IMR-90 (cell line): Measurements from ENCODE around the gene NDUFV2. TPM values are rescaled to one million over a fixed set of nuclear protein-coding genes. Genes with fewer than 3 reads are reported as not detected.
"Not testable (repeated sequence)": the region's sequence is repeated elsewhere in the genome, so short reads cannot be mapped to it uniquely, and the experiment has no call there.

Experiments
- ATAC-seq: fragments of 200-7000 bp; cut with Tn5 transposase; 2 replicates; pipeline ENCODE4 v1.9.1; 2020; ENCODE audit warnings: low read depth, mild to moderate bottlenecking, moderate library complexity
- BruUV-seq: library from RNA; stranded (reverse); fragments of 400-500 nt; replicated peaks from 2 replicates; lab custom pipeline; 2021; lab: Mats Ljungman, UMichigan
- CTCF ChIA-PET: fragments of 300-600 bp; formaldehyde crosslinking; extraction: SDS; loops from one replicate; lab custom pipeline; 2021; ENCODE audit warnings: antibody characterized with exemption; lab: Yijun Ruan, JAX
- POLR2A ChIA-PET: fragments of 300-600 bp; sonication (Branson Sonifier 250); formaldehyde crosslinking; loops from one replicate; lab custom pipeline; 2022; ENCODE audit warnings: antibody characterized with exemption; ENCODE audit not compliant: unreplicated experiment; lab: Charles Lee
- DNase-seq: peaks from one replicate; pipeline ENCODE4 v3.0.0; 2013
- H2AFZ ChIP-seq: replicated peaks from 2 replicates; pipeline ENCODE3; 2013; ENCODE audit warnings: low read length, mild to moderate bottlenecking; ENCODE audit not compliant: poor library complexity
- H2AK5ac ChIP-seq: 2 replicates; pipeline ENCODE4 v1.6.1; 2013; ENCODE audit warnings: low read depth, low read length, inconsistent platforms
- H2AK9ac ChIP-seq: replicated peaks from 2 replicates; pipeline ENCODE3; 2013; ENCODE audit warnings: mild to moderate bottlenecking, low read depth, low read length, moderate library complexity; ENCODE audit not compliant: poor library complexity
- H2BK120ac ChIP-seq: 2 replicates; pipeline ENCODE4 v1.6.1; 2013; ENCODE audit warnings: low read depth, low read length, inconsistent platforms
- H2BK15ac ChIP-seq: 3 replicates; pipeline ENCODE4 v1.6.1; 2013; ENCODE audit warnings: low read depth, low read length, inconsistent platforms
- H2BK20ac ChIP-seq: 2 replicates; pipeline ENCODE4 v1.6.1; 2013; ENCODE audit warnings: low read depth, mild to moderate bottlenecking, inconsistent platforms, low read length, moderate library complexity
- H2BK5ac ChIP-seq: 2 replicates; pipeline ENCODE4 v1.6.1; 2013; ENCODE audit warnings: mild to moderate bottlenecking, low read depth, low read length, inconsistent platforms; ENCODE audit not compliant: poor library complexity, severe bottlenecking
- H3K14ac ChIP-seq: replicated peaks from 2 replicates; pipeline ENCODE4 v1.6.1; 2013; ENCODE audit warnings: low read depth, low read length, inconsistent platforms
- H3K18ac ChIP-seq: 2 replicates; pipeline ENCODE4 v1.6.1; 2013; ENCODE audit warnings: low read depth, low read length, control low read depth
- H3K23ac ChIP-seq: 2 replicates; pipeline ENCODE4 v1.6.1; 2013; ENCODE audit warnings: low read depth, low read length, inconsistent platforms
- H3K27ac ChIP-seq: 2 replicates; pipeline ENCODE4 v1.5.1; 2013; ENCODE audit warnings: mild to moderate bottlenecking, control low read depth, low read length; ENCODE audit not compliant: insufficient read depth
- H3K27me3 ChIP-seq: 2 replicates; pipeline ENCODE4 v1.6.1; 2013; ENCODE audit warnings: low read length; ENCODE audit not compliant: control insufficient read depth, insufficient read depth
- H3K36me3 ChIP-seq: 2 replicates; pipeline ENCODE4 v1.6.1; 2013; ENCODE audit warnings: low read length, mixed read lengths; ENCODE audit not compliant: control insufficient read depth, insufficient read depth
- H3K4ac ChIP-seq: 2 replicates; pipeline ENCODE4 v1.6.1; 2013; ENCODE audit warnings: low read depth, low read length, inconsistent platforms
- H3K4me1 ChIP-seq: 2 replicates; pipeline ENCODE4 v1.6.1; 2013; ENCODE audit warnings: low read length, mixed read lengths; ENCODE audit not compliant: control insufficient read depth, insufficient read depth
- H3K4me2 ChIP-seq: 2 replicates; pipeline ENCODE4 v1.6.1; 2013; ENCODE audit warnings: low read depth, mild to moderate bottlenecking, control low read depth, low read length, moderate library complexity
- H3K4me3 ChIP-seq: 2 replicates; pipeline ENCODE4 v1.5.1; 2013; ENCODE audit warnings: low read depth, mild to moderate bottlenecking, control low read depth, low read length, moderate library complexity; ENCODE audit not compliant: insufficient read depth
- H3K56ac ChIP-seq: 2 replicates; pipeline ENCODE4 v1.6.1; 2013; ENCODE audit warnings: low read length, inconsistent platforms; ENCODE audit not compliant: insufficient read depth; ENCODE audit errors: extremely low read depth
- H3K79me1 ChIP-seq, 2 experiments: 2 replicates each; pipeline ENCODE4 v1.6.1; 2013; ENCODE audit warnings: low read length in 2 of 2, inconsistent platforms in 1 of 2, low read depth in 1 of 2
- H3K9ac ChIP-seq: 2 replicates; pipeline ENCODE4 v1.6.1; 2013; ENCODE audit warnings: low read depth, low read length, control low read depth
- H3K9me1 ChIP-seq: 2 replicates; pipeline ENCODE4 v1.6.1; 2013; ENCODE audit warnings: low read length, inconsistent platforms; ENCODE audit not compliant: insufficient read depth
- H3K9me3 ChIP-seq: 2 replicates; pipeline ENCODE4 v1.6.1; 2013; ENCODE audit warnings: low read length; ENCODE audit not compliant: control insufficient read depth, insufficient read depth
- H4K20me1 ChIP-seq: 2 replicates; pipeline ENCODE4 v1.6.1; 2013; ENCODE audit warnings: low read length, inconsistent platforms; ENCODE audit not compliant: insufficient read depth
- H4K5ac ChIP-seq: 2 replicates; pipeline ENCODE4 v1.6.1; 2013; ENCODE audit warnings: mild to moderate bottlenecking, low read depth, low read length, control low read depth
- H4K8ac ChIP-seq, 2 experiments: 2 replicates each; pipeline ENCODE4 v1.6.1; 2013; ENCODE audit warnings: low read depth in 2 of 2, low read length in 2 of 2, control low read depth in 1 of 2, inconsistent platforms in 1 of 2
- H4K91ac ChIP-seq: 2 replicates; pipeline ENCODE4 v1.6.1; 2013; ENCODE audit warnings: low read depth, low read length, inconsistent platforms; ENCODE audit not compliant: insufficient read depth
- WGBS, 2 experiments: methylation state at CpG; one replicate each; pipeline versions ENCODE4 v1.1.5 to v1.1.7; 2013; ENCODE audit warnings: missing lambda C conversion rate in 2 of 2; ENCODE audit not compliant: insufficient read length in 1 of 2; ENCODE audit errors: extremely low coverage in 2 of 2; 5-methylcytosine and 5-hydroxymethylcytosine counted together
- dilution Hi-C: fragments of 300-500 bp; cut with HindIII; formaldehyde crosslinking; loops from one replicate; pipeline ENCODE4 v1.14.3; 2018; ENCODE audit warnings: low sequenced_read_pairs; ENCODE audit not compliant: unreplicated experiment
- in situ Hi-C: fragments of 300-500 bp; cut with MboI; formaldehyde crosslinking; loops from 3 replicates; pipeline ENCODE4 v1.14.3; 2019; ENCODE audit warnings: low sequenced_read_pairs, inconsistent platforms, mixed read lengths
- intact Hi-C: fragments of 100-400 bp; cut with micrococcal nuclease; formaldehyde crosslinking; loops from 2 replicates; pipeline ENCODE4 v1.10.0; 2022
- polyA plus RNA-seq, 3 experiments: library from polyadenylated mRNA; depleted of rRNA; stranded (reverse); fragments of >200 nt; gene quantifications; 2 replicates each; pipeline ENCODE4 v1.2.3, GENCODE V29; 2012; ENCODE audit warnings: low replicate concordance in 1 of 3
- total RNA-seq: library from RNA; depleted of rRNA; stranded (reverse); fragments of >200 nt; gene quantifications from 2 replicates; pipeline ENCODE4 v1.2.3, GENCODE V29; 2012

Gene NDUFV2
- total and polyA plus RNA-seq, 2 of the 4 experiments (the other 2 are of a cell fraction), result 106 to 126 TPM

DNA sequence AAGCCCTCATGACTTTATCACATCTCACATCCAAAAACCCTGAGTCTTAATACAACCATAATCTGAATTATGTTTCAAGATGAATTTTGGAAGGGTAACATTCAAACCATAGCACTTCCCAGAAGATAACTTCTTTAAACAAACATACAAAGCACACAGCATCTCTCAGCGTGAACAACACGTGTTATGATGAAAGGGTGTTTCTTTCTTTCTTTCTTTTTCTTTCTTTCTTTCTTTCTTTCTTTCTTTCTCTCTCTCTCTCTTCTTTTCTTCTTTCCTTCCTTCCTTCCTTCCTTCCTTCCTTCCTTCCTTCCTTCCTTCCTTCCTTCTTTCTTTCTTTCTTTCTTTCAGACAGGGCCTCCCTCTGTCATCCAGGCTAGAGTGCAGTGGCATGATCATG lies 13.8 kb upstream of the NDUFV2 start:
- H3K27me3 ChIP-seq, H3K79me1 ChIP-seq, H4K20me1 ChIP-seq, H2BK120ac ChIP-seq, ATAC-seq, H3K23ac ChIP-seq, dilution Hi-C loops, H3K56ac ChIP-seq, H3K9me3 ChIP-seq, H3K4ac ChIP-seq, H3K18ac ChIP-seq, H3K9ac ChIP-seq, H2AK5ac ChIP-seq, DNase-seq, H2BK15ac ChIP-seq, H3K4me2 ChIP-seq, H3K36me3 ChIP-seq, H2BK5ac ChIP-seq, H3K9me1 ChIP-seq, H3K4me1 ChIP-seq, H3K14ac ChIP-seq, H3K27ac ChIP-seq, H4K8ac ChIP-seq, H2BK20ac ChIP-seq, BruUV-seq, H3K4me3 ChIP-seq, POLR2A ChIA-PET, H2AFZ ChIP-seq, intact Hi-C loops, H4K5ac ChIP-seq, H4K91ac ChIP-seq, H2AK9ac ChIP-seq, in situ Hi-C loops: not testable (repeated sequence)
- no CpG with 5 or more reads among the region's 2 CpGs for WGBS, 2 experiments
- CTCF ChIA-PET, result interaction anchor here (0.6 kb wide), 1 partner anchor 14 kb away, joined by 3 read pairs; no protein-coding TSS in a partner anchor
